NCI-H748 treated with DMSO at 0.1 percent for 48 hours (cell line): ENCODE results near the gene CMTM5.
"Not testable (repeated sequence)": the region's sequence is repeated elsewhere in the genome, so short reads cannot be mapped to it uniquely, and the experiment has no call there.

Experiments used
- DNase-seq: peaks from one replicate; lab custom pipeline; 2025; lab: John Stamatoyannopoulos, UW

Gene CMTM5

DNA sequence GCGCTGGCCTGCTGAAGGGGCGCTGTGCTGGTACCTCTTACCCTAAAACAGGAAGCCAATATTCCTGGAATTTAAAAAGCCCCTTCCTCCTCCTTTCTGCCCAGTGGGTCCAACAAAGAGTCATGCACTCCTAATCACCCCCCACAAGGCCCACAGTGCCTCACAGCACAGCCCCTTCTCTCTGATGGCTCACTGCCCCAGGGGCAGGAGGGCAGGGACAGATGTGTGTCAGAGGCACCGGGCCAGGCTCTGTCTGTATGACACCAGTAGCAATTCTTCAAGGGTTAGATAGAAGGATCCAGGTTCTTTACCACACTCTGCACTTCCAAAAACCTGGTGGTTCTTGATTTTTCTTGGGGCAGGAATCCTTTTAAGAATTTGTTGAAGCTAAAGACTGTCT, 22.3 kb downstream of the CMTM5 start:
- no peak for DNase-seq

DNA sequence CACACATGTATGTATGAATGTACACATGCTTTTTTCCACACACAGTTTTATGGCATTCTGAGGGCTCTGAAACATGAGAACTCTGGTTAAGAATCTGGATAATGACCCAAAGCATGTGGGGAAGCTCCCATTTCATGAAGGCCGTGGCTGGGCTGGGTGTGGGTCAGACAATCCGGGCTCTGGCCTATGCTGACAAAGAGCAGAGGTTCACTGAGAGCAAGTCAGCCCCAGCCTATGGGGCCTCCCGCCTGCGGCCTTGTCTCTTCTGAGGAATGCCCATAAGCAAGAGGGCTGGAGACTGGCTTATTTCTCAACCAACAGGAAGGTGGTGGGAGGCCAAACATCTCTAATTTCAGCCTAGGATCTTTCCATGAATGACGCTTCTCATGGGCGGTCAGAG, 22.7 kb downstream of the CMTM5 start:
- DNase-seq: no peak

GRCh38 chr14:23400496-23401149, 23.8 kb downstream of the CMTM5 start:
- not testable (repeated sequence) for DNase-seq

DNA sequence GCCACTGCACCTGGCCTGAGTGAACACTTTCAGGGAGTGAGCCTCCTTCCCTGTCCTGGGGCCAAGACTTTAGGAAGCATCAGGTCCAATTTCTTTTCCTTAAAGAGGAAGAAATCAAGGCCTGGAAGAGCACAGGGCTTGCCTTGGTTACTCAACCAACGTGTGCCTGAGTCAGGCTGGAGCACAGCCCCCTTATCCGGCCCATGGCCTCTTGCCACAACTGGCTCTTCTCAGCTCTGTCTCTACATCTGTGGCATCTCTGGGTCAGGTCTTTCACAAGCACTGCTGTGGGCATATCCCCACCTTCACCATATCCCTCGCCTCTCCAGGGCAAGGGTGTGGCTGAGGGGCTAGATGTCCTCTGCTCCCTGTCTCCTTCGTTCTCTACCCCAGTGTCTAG, 24.4 kb downstream of the CMTM5 start:
- DNase-seq: no peak

- no peak for DNase-seq
These were observed 25.7 kb downstream of the CMTM5 start for GRCh38 chr14:23402296-23403138.

GRCh38 chr14:23403139-23403438, 26.2 kb downstream of the CMTM5 start:
- DNase-seq: no peak

DNA sequence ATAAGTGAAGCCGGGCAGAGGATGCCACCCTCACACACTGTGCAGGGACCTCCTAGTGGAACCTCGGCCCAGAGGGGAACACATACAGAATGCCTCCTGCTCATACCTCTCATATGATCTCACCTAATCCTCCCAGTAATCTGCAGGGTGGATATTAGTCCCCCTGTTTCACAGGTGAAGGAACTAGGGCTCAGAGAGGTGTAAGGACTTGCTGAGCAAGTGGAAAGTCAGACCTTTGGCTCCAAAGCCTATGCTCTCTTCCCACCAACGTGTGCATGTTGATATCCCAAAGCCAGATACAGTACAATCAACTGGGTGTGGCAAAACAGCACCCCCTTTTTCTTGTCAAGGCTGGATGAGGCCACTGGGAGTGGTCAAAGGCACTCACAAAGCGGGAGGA, 27.1 kb downstream of the CMTM5 start:
- no peak for DNase-seq

DNA sequence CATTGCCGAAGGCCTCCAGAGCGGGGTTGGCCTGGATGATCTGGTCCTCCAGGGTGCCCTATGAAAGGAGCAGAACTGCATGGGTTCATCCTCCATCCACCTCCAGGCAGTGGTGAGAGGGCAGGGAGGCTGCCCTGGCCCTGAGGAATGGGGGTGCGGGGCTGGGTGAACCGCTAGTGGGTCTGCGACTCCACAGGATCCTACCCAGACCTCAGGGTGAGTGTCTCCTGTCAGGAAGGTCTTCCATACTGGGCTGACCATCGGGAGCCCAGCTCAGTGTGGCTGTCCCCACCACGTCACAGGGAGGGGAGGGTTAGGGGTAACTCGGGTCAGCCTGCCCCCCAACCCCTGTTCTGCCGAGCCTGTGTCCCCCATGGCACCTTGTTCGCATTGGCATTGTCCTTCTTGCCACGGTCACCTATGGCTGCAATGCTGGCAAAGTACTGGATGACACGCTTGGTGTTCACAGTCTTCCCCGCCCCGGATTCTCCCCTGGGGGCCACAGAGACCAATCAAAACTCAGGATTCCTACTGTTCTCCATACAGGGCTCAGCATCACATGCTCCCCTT, 27.6 kb downstream of the CMTM5 start:
- no peak for DNase-seq

DNA sequence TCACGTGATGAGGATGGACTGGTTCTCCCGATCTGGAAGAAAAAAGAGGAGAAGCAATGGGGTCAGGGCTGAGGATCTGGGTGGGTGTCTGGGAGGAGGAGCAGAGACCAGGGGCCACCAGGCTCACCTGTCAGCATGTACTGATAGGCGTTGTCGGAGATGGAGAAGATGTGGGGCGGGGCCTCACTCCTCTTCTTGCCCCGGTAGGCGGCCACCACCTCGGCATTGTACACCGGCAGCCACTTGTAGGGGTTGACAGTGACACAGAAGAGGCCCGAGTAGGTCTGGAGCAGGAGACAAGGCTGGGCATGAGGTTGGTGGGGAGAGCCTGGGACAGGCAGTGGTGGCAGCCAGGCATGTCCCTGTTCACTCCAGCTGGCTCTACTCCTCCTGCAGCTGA, 28.2 kb downstream of the CMTM5 start:
- DNase-seq: no peak

GRCh38 chr14:23405516-23406025, 28.7 kb downstream of the CMTM5 start:
- DNase-seq: no peak

- DNase-seq: no peak
These were observed 29.4 kb downstream of the CMTM5 start for GRCh38 chr14:23406244-23406643.

GRCh38 chr14:23406725-23407355, 30.0 kb downstream of the CMTM5 start:
- no peak for DNase-seq

DNA sequence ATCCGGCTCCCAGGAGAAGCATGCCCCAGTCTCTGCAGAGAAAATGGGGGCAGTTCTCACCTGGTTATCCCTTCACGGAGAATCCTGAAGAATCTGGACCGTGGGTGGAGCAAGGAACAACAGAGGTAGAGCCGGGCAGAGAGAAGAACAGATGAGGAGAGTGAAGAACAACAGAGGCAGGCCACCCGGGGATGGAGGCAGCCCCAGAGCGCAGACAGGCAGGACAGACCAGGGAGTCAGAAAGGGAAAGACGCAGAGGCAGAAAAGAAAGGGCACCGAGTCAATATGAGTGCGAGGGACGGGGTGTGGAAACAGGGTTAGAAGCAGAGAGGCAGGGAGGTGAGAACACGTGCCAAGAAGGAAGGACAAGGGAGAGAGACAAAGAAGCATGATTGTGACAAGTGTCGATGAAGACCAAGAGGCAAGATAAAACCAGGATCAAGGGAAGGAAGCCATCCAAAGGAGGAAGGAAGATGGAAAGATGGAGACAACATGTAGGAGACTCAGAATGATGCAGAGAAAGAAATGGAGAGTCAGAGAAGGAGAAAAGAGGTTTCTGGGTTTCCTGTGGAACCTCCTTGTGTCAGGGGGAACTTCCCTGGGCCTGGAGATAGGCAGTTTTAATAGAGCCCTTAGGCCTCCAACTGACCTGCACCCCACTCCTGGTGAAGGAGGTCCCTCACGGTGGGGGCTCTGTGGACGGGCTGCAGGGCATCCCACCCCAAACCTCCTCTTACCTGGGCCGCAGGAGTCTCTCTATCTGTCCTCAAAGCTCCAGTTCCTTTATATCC, 30.9 kb downstream of the CMTM5 start, which contains the start of gene MYH6:
TSS of gene MYH6 (minus strand) at position 758 of the 791 bp plus-strand sequence. CDS start 1,050 bp downstream, outside the sequence.
- no peak for DNase-seq

- no peak for DNase-seq
These were observed 31.4 kb downstream of the CMTM5 start for GRCh38 chr14:23408307-23408630.

DNA sequence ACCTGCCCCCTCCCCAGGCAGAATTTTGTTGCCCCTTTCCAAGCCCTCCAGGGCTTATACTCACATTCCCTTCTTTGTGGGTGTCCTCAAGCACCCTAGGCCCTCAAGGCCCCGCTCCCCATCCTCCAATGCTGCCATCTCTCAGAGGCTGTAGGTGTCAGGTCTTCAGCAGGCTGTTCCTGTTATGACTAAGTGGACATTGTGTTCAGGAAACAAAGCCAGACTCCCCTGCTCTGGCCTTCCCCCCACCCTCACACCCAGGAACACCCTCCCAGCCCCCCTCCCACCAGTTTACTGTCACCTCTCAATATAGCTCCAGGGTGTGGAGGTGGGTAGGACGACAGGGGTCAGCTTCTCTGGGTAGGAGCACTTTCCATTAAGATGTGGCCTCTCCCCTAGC, 32.6 kb downstream of the CMTM5 start:
- DNase-seq: no peak

DNA sequence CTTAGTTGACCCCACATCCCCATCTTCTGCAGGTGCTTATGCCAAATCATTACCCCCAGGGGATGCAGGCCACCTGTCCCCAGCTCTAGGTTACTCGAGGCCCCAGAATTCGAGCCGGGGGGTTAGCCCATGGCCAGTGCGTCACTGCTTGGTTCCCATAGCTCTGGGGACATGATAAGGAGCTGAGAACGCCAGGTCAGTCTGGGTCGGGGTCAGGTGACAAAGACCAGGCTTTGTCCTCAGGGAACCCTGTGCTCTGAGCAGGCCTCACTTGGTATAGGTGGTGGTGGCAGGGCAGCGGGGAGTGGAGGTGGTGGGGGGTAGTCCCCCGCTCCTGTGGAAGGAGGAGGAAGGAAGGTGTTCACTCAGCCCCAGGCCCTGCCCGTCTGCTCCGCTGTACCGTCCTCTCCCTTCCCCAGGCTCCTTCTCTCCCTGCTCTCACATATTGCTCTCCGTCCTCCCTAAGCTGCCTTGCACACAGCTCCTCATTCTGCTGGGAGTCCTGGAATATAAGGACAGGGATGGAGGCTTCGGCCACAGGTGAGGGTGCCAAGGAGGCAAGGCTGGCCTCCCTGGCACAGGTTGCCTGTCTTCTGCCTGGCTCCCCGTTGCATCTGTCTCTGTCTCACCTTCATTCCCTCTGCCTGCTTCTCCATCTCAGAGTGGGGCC, 33.3 kb downstream of the CMTM5 start:
- DNase-seq: no peak

- DNase-seq: no peak
These were observed 35.0 kb downstream of the CMTM5 start for GRCh38 chr14:23411563-23412525.

- DNase-seq: no peak
These were observed 36.8 kb downstream of the CMTM5 start for GRCh38 chr14:23413681-23414080.

DNA sequence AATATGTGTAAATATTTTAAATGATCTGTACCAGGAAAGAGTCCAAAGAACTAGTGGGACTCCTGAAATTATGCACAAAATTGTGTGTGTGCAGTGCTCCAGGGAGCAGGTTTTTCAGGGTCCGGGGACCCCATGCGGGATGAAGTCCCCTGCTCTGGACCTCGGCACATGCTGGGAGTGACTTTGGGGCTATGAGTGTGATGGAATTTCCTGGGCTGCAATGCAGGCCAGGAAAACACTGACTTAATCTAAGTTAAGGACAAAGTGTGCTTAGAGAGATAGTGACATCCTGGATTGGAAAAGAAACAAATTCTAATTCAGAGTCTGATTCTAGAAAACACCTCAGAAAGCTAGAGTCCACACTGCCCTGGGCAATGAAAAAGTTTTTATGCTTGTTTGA, 37.4 kb downstream of the CMTM5 start:
- no peak for DNase-seq
